Activated CD8-positive, alpha-beta T cell treated with anti-CD3 and anti-CD28 coated beads, Interleukin-2, amount 10 ng/mL, durations not matched to agents 7 days and 5 days (primary cell): ENCODE results near the gene ZBTB12. TPM values are rescaled to one million over a fixed set of nuclear protein-coding genes. Genes with fewer than 3 reads are reported as not detected.

ENCODE experiments used
- ATAC-seq: fragments of 150-1000 bp; cut with Tn5 transposase; one replicate; pipeline ENCODE4 v1.10.0; 2021; ENCODE audit warnings: moderate library complexity
- CTCF ChIA-PET: fragments of 350-600 bp; sonication (Branson Sonifier 250); formaldehyde crosslinking; loops from one replicate; lab custom pipeline; 2021; ENCODE audit warnings: antibody characterized with exemption; lab: Charles Lee
- POLR2A ChIA-PET: fragments of 350-600 bp; sonication (Branson Sonifier 250); formaldehyde crosslinking; loops from one replicate; lab custom pipeline; 2021; ENCODE audit warnings: antibody characterized with exemption; lab: Charles Lee
- DNase-seq: peaks from one replicate; pipeline ENCODE4 v3.0.0-alpha.2; 2020
- H3K27ac Mint-ChIP-seq: one replicate; pipeline ENCODE4 v1.8.0; 2021; ENCODE audit warnings: mild to moderate bottlenecking, mixed read lengths
- H3K27me3 Mint-ChIP-seq: one replicate; pipeline ENCODE4 v1.8.0; 2021; ENCODE audit warnings: low read depth, mixed read lengths
- H3K36me3 Mint-ChIP-seq: one replicate; pipeline ENCODE4 v1.8.0; 2021; ENCODE audit warnings: low read depth, mixed read lengths
- H3K4me1 Mint-ChIP-seq: one replicate; pipeline ENCODE4 v1.8.0; 2021; ENCODE audit warnings: low read depth, mixed read lengths
- H3K4me3 Mint-ChIP-seq: one replicate; pipeline ENCODE4 v1.8.0; 2021; ENCODE audit warnings: mild to moderate bottlenecking, mixed read lengths
- H3K9me3 Mint-ChIP-seq: one replicate; pipeline ENCODE4 v1.8.0; 2022; ENCODE audit warnings: mixed read lengths; ENCODE audit not compliant: insufficient read depth
- total RNA-seq, 2 experiments: library from RNA; stranded (reverse); gene quantifications; one replicate each; pipeline ENCODE4 v1.2.3, GENCODE V29; 2021

Gene ZBTB12
- total RNA-seq, 2 experiments from 2014 or later = 1.6 to 1.8 TPM

GRCh38 chr6:31905041-31905440, 3.2 kb upstream of the ZBTB12 start:
- ATAC-seq (no peak), DNase-seq (no peak)
- H3K36me3 Mint-ChIP-seq = no peaks in the 10 kb centered on the region
- H3K9me3 Mint-ChIP-seq = no peaks in the 10 kb centered on the region
- POLR2A ChIA-PET = no interaction called here
- H3K4me3 Mint-ChIP-seq = no peak overlapping the region
- peaks cover 17% of the 10 kb centered on the region for H3K4me1 Mint-ChIP-seq
- H3K27me3 Mint-ChIP-seq = peaks cover 21% of the 10 kb centered on the region
- H3K27ac Mint-ChIP-seq = no peak overlapping the region
- CTCF ChIA-PET = no interaction called here

DNA sequence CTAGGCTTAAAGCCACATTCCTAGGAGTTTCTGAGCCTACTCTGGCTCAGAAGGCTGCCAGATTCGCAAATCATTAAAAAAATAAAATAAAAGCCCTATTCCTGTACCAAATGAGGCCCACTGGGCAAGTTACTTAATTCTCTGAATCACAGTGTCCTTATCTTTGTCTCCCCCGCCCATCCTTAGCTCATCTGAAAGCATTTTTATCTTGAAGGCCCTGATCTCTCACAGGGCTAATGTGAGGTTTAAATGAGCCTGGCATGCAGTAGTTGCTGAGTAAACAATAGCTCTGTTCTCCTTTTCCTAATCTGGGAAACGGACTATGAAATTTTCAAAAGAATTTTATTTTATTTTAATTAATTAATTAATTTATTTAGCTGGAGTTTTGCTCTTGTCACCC, 2.1 kb upstream of the ZBTB12 start:
- DNase-seq (no peak), ATAC-seq (no peak)
- POLR2A ChIA-PET = interaction anchor here (0.6 to 0.9 kb wide), 2 partner anchors 48 to 67 kb away, joined by 3 read pairs; no protein-coding TSS in a partner anchor
- CTCF ChIA-PET = interaction anchor here (1.1 kb wide), 2 partner anchors 9 to 49 kb away, joined by 3 to 4 read pairs; no protein-coding TSS in a partner anchor
- peaks cover 28% of the 10 kb centered on the region for H3K4me1 Mint-ChIP-seq
- peaks cover 20% of the 10 kb centered on the region for H3K27me3 Mint-ChIP-seq
- H3K9me3 Mint-ChIP-seq = no peaks in the 10 kb centered on the region
- H3K27ac Mint-ChIP-seq = no peak overlapping the region
- peaks cover 4% of the 10 kb centered on the region for H3K36me3 Mint-ChIP-seq
- H3K4me3 Mint-ChIP-seq = no peak overlapping the region

DNA sequence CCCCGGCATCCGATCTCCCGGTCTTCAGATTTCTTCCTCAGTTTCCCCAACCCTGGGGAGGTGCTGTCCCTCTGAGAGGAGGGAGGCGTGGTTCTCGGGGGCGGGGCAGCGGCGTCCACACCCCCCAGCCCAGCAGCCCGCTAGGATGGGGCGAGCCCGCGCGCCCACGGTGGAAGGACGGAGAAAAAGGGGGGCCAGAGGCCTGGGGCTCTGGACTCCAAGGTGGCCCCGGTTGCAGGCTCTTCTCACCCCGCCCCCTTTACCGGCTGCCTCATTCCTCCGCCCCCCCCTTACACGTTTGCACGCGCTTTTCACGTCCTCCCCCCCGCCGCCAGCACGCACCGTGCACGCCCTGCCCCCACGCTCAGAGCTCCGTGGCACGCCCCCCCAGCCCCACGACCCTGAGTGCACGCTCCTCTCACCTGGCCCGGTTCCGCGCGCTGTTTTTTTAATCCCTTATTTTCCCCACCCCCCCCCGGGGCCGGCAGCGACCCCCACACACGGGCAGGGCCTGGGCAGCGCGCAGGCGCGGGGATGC, 402 bp downstream of the ZBTB12 start:
- Mint-ChIP-seq H3K27me3 (peaks cover 14% of the 10 kb centered on the region), H3K9me3 (no peaks in the 10 kb centered on the region), H3K36me3 (peaks cover 11% of the 10 kb centered on the region), H3K4me3 (peak overlapping the region; percentile 63), H3K4me1 (peaks cover 33% of the 10 kb centered on the region), H3K27ac (no peak overlapping the region)
- ChIA-PET POLR2A (no interaction called here), CTCF (no interaction called here)
- ATAC-seq (no peak), DNase-seq (peak; percentile 69)

GRCh38 chr6:31900917-31901414, 920 bp downstream of the ZBTB12 start:
- DNase-seq (no peak), ATAC-seq (no peak)
- Mint-ChIP-seq H3K4me1 (peaks cover 38% of the 10 kb centered on the region), H3K27me3 (peaks cover 9% of the 10 kb centered on the region), H3K36me3 (peaks cover 12% of the 10 kb centered on the region), H3K9me3 (no peaks in the 10 kb centered on the region), H3K27ac (no peak overlapping the region), H3K4me3 (peak overlapping the region; percentile 63)
- POLR2A ChIA-PET = no interaction called here
- CTCF ChIA-PET = no interaction called here

DNA sequence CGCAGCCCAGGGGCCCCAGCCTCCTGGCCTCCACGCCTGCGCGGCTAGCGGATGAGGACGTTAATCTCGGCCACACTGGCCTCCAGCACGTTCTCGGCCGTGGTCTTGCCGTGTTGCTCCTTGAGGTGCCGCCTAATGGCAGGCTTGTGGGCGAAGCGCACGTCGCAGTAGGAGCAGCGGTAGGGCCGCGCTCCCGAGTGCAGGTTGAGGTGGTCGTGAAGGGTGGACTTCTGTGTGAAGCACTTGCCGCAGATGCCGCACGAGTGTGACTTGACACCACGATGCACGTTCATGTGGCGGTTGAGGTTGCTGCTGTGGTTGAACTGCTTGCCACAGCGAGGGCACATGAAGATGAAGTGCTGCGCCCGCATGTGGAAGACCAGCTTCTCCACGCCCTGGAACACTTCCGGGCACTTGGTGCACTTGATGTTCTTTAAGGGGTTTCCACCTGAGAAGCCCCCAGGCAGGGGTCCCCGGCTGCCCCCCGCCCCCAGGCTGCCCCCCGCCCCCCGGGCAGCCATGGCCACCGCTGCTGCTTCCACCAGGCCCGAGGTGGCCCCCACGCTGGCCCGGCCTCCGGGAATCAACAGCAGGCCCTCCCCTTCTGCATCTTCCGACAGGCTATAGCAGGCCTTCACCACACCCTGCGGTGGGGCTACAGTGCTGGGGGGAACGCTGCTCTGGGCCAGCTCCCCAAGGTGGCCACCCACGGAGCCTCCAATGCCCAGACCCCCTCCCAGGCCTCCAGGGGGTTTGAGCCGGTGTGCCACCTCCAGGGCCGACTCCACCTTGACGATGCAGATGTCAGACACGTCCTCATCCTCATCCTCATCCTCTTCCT, 1.8 kb downstream of the ZBTB12 start:
- Mint-ChIP-seq H3K4me1 (peaks cover 42% of the 10 kb centered on the region), H3K27ac (no peak overlapping the region), H3K27me3 (peaks cover 7% of the 10 kb centered on the region), H3K4me3 (no peak overlapping the region), H3K9me3 (no peaks in the 10 kb centered on the region), H3K36me3 (peaks cover 17% of the 10 kb centered on the region)
- CTCF ChIA-PET = no interaction called here
- no peak for ATAC-seq
- peak; percentile 35 for DNase-seq
- POLR2A ChIA-PET = no interaction called here

DNA sequence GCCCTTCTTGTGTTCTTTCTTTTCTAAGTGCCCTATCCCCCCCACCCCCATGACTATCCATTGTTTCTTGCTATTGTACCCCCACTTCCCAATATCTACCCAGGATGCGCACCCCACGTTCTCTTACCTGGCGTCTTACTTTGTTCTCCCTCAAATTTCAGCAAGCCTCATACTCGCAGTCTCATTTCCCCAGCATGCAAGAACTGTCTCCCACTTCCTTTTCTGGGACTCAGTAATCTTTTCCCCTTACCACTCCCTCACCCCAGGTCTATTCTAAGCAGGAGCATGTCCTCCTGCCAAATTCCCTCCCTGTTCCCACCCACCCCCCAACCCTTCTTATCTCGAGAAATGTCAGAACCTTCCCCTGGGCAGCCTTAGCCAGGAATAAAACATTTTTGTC, 2.7 kb downstream of the ZBTB12 start:
- no peak for DNase-seq
- Mint-ChIP-seq H3K4me1 (peaks cover 42% of the 10 kb centered on the region), H3K27ac (no peak overlapping the region), H3K27me3 (peaks cover 7% of the 10 kb centered on the region), H3K4me3 (peak overlapping the region; percentile 68), H3K9me3 (no peaks in the 10 kb centered on the region), H3K36me3 (peaks cover 17% of the 10 kb centered on the region)
- POLR2A ChIA-PET = interaction anchor here (0.8 kb wide), 1 partner anchor 16 kb away, joined by 3 read pairs; no protein-coding TSS in a partner anchor
- ATAC-seq = no peak
- CTCF ChIA-PET = interaction anchor here (1.5 kb wide), 1 partner anchor 60 kb away, joined by 6 read pairs; the partner anchor contains the start of genes NELFE and SKIC2

GRCh38 chr6:31898383-31899011, 3.4 kb downstream of the ZBTB12 start:
- POLR2A ChIA-PET = interaction anchor here (0.7 to 1.2 kb wide), 3 partner anchors 16 to 357 kb away, joined by 3 to 6 read pairs (median 3); partner anchors contain the start of genes DDX39B and DXO
- no peaks in the 10 kb centered on the region for H3K9me3 Mint-ChIP-seq
- H3K27ac Mint-ChIP-seq = peak overlapping the region; percentile 91
- H3K4me1 Mint-ChIP-seq = peaks cover 45% of the 10 kb centered on the region
- peak overlapping the region; percentile 95 for H3K4me3 Mint-ChIP-seq
- CTCF ChIA-PET = interaction anchor here (1.2 to 1.6 kb wide), 7 partner anchors 9 to 217 kb away, joined by 3 to 6 read pairs (median 4); partner anchors contain the start of genes LSM2, LY6G5C, NELFE and SKIC2
- H3K36me3 Mint-ChIP-seq = peaks cover 19% of the 10 kb centered on the region
- DNase-seq (peak; percentile 49), ATAC-seq (peak; percentile 24)
- H3K27me3 Mint-ChIP-seq = peaks cover 7% of the 10 kb centered on the region

DNA sequence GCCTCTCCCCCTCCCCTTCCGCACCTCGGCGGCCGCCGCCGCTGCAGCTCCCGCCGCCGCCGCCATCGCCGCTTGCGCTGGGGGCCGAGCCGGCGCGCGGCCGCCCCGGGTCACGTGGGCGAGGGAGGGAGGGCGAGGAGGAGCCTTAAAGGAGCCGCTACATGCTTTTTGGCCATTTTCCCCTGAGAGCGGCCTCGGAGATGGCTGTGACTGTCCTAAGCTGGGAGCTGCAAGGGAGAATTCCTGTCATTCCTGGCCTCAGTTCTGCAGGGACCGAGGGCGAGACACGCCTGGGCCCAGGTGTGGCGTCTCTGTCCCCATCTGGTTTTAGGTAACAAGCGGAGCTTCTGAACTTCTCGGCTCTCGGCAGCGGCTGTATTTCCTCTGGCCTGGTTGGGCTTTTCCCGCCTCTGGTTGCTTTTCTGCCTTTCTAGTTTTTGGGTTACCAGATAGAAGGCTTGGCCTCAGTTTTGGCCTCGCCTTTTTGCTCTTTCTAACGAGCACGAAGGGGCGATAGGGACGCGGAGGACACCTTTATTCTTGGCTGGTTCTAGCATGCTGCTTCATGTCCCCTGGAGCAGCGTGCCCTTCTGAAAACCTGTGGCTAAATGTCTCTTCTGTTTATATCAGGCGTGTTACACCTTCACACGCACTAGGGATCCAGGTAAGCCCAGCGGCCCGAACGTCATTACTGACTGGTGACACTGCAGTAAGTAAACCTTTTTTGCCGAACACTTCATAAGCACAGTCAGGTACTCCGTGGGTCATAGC, 4.1 kb downstream of the ZBTB12 start, which contains the start of gene EHMT2:
EHMT2 (minus strand) TSS at position 87 of the 771 bp plus-strand sequence; CDS start at position 66, 21 bp downstream.
- ChIA-PET POLR2A (interaction anchor here (0.5 to 1.7 kb wide), 9 partner anchors 21 to 1151 kb away, joined by 3 to 9 read pairs (median 3); partner anchors contain the start of genes DDX39B, DXO, MSH5 and NEU1), CTCF (interaction anchor here (1.2 to 2.3 kb wide), 9 partner anchors 8 to 217 kb away, joined by 3 to 6 read pairs (median 4); partner anchors contain the start of genes LSM2, LY6G5C, NELFE and NEU1)
- peaks cover 26% of the 10 kb centered on the region for H3K36me3 Mint-ChIP-seq
- peak within 1 kb of the TSS; percentile 95 for H3K4me3 Mint-ChIP-seq
- peak; percentile 90 for DNase-seq
- peak; percentile 71 for ATAC-seq
- H3K4me1 Mint-ChIP-seq = peaks cover 48% of the 10 kb centered on the region
- no peaks in the 10 kb centered on the region for H3K9me3 Mint-ChIP-seq
- peak within 1 kb of the TSS; percentile 91 for H3K27ac Mint-ChIP-seq
- H3K27me3 Mint-ChIP-seq = peaks cover 4% of the 10 kb centered on the region

GRCh38 chr6:31896856-31897611, 4.9 kb downstream of the ZBTB12 start:
- ChIA-PET CTCF (interaction anchor here (0.7 to 2.3 kb wide), 7 partner anchors 8 to 128 kb away, joined by 3 to 6 read pairs (median 3); partner anchors contain the start of genes LSM2 and NEU1), POLR2A (interaction anchor here (0.5 to 1.7 kb wide), 7 partner anchors 21 to 1150 kb away, joined by 3 to 9 read pairs (median 3); partner anchors contain the start of genes DXO, MSH5 and NEU1)
- peak; percentile 14 for ATAC-seq
- Mint-ChIP-seq H3K27ac (peak overlapping the region; percentile 81), H3K4me1 (peaks cover 48% of the 10 kb centered on the region), H3K27me3 (no peaks in the 10 kb centered on the region), H3K4me3 (peak overlapping the region; percentile 95), H3K9me3 (no peaks in the 10 kb centered on the region), H3K36me3 (peaks cover 33% of the 10 kb centered on the region)
- peak; percentile 25 for DNase-seq

- Mint-ChIP-seq H3K27ac (peak overlapping the region; percentile 81), H3K27me3 (no peaks in the 10 kb centered on the region), H3K4me1 (peaks cover 49% of the 10 kb centered on the region)
Measured at GRCh38 chr6:31896493-31896855, 5.4 kb downstream of the ZBTB12 start.

More at GRCh38 chr6:31896493-31896855, 5.4 kb downstream of the ZBTB12 start:
- CTCF ChIA-PET = interaction anchor here (0.7 to 2.3 kb wide), 3 partner anchors 9 to 34 kb away, joined by 3 to 6 read pairs (median 3); partner anchors contain the start of gene NEU1
- DNase-seq (no peak), ATAC-seq (no peak)
- Mint-ChIP-seq H3K9me3 (no peaks in the 10 kb centered on the region), H3K36me3 (peaks cover 36% of the 10 kb centered on the region), H3K4me3 (peak overlapping the region; percentile 79)
- POLR2A ChIA-PET = interaction anchor here (1.7 kb wide), 1 partner anchor 33 kb away, joined by 9 read pairs; the partner anchor contains the start of gene NEU1
